Omental fat pad (tissue), 4 donors: Measurements from ENCODE around the gene CDS2. TPM values are rescaled to one million over a fixed set of nuclear protein-coding genes. Genes with fewer than 3 reads are reported as not detected.
"Not testable (repeated sequence)": the region's sequence is repeated elsewhere in the genome, so short reads cannot be mapped to it uniquely, and the experiment has no call there.

ENCODE experiments used
- ATAC-seq: fragments of 150-250 bp; one replicate; pipeline ENCODE4 v1.9.1; 2016; ENCODE audit warnings: mild to moderate bottlenecking, moderate library complexity; ENCODE audit not compliant: low FRiP score
- DNase-seq: peaks from one replicate; pipeline ENCODE4 v3.0.0-alpha.2; 2019; ENCODE audit warnings: low spot score
- total RNA-seq, 4 donors: library from RNA; depleted of rRNA; stranded (reverse); fragments of >200 nt; gene quantifications; one replicate each; pipeline ENCODE4 v1.1.0, GENCODE V29; 2016
- TF ChIP-seq, protein P1 (sequence below), 3 donors: fragments of 450-650 bp; IDR thresholded peaks; one replicate each; pipeline ENCODE4 v1.5.1; 2016 to 2017; ENCODE audit warnings: antibody characterized with exemption in 3 of 3, mild to moderate bottlenecking in 3 of 3, moderate library complexity in 2 of 3

Gene CDS2
- total RNA-seq, 4 donors from 2014 or later: 27.5 to 49.5 (median 35.5) TPM

DNA sequence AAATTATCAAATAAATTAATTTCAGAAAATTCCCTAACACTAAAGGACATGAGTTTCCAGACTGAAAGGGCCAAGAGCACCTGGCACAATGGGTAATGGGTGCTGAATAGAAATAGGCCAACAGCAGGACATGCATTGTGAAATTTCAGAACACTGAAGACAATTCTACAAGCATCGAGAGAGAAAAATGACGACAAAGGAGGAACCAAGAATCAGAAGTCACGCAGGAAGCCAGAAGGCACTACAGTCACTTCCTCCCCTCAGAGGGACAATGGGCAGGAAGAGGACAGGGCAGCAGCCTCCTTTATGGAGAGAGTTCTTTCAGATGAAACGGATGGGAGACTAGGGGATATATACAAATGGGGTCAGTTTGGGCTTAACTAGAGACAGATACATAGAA lies 36.6 kb upstream of the CDS2 start:
- TF ChIP-seq, protein P1, sequence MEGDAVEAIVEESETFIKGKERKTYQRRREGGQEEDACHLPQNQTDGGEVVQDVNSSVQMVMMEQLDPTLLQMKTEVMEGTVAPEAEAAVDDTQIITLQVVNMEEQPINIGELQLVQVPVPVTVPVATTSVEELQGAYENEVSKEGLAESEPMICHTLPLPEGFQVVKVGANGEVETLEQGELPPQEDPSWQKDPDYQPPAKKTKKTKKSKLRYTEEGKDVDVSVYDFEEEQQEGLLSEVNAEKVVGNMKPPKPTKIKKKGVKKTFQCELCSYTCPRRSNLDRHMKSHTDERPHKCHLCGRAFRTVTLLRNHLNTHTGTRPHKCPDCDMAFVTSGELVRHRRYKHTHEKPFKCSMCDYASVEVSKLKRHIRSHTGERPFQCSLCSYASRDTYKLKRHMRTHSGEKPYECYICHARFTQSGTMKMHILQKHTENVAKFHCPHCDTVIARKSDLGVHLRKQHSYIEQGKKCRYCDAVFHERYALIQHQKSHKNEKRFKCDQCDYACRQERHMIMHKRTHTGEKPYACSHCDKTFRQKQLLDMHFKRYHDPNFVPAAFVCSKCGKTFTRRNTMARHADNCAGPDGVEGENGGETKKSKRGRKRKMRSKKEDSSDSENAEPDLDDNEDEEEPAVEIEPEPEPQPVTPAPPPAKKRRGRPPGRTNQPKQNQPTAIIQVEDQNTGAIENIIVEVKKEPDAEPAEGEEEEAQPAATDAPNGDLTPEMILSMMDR (IDR thresholded peaks at IDR 0.05): no peak
- ATAC-seq (no peak), DNase-seq (no peak)

DNA sequence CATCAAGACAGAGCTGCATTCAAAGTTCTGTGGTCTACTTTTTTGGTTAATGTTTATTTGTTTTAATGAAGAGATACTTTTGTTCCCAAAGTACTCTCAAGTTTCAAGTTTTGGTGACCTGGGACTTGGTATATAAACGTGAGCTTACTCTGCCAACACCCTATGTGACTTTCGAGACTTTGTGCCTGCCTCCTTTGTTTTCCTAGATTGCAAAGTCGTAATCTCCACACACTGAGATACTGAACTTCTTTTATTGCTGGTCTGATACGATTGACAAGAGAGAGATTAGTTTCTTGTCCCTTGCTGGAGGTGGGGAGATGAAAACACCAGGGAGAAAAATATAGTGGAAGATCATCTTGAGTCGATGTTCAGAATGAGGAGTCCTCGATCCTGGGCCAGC lies 34.9 kb upstream of the CDS2 start:
- no peak for DNase-seq
- TF ChIP-seq, protein P1 (IDR thresholded peaks at IDR 0.05): no peak
- ATAC-seq: no peak

DNA sequence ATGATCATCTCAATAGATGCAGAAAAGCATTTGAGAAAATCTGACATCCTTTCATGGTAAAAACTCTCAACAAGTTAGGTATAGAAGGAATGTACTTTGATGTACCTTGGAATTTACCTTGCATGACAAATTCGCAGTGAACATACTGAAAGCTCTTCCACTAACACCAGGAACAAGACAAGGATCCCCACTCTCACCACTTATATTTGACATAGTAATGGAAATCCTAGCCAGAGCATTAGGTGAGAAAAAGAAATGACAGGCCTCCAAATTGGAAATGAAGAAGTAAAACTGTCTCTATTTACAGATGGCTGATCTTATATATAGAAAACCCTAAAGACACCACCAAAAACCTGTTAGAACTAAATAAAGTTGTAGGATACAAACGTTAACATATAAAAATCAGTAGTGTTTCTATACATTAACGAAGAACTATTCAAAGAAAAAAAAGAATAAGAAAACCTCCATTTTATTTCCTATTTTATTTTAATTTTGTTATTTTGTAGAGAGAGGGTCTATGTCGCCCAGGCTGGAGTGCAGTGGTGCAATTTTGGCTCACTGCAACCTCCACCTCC lies 34.0 kb upstream of the CDS2 start:
- DNase-seq: no peak
- TF ChIP-seq, protein P1 (IDR thresholded peaks at IDR 0.05): no peak
- ATAC-seq: no peak

DNA sequence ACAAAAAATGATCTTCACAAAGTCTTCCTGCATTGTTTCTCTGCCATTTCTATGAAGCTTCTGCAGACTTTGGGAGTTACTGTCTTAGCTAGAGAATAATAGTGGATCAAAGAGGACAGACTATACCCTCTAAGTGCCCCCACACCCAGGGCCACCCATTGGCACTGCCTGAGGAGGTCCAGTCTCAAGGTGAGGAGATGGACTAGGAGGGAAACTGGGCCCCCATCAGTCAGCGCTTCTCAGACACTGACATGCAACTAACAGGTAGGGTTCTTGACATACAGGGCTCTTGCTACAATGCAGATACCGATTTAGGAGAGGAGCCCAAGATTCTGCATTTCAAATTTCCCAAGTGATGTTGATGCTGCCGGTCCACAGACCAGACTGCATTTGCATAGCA lies 31.4 kb upstream of the CDS2 start:
- DNase-seq (no peak), ATAC-seq (no peak)
- TF ChIP-seq, protein P1 (IDR thresholded peaks at IDR 0.05): no peak

DNA sequence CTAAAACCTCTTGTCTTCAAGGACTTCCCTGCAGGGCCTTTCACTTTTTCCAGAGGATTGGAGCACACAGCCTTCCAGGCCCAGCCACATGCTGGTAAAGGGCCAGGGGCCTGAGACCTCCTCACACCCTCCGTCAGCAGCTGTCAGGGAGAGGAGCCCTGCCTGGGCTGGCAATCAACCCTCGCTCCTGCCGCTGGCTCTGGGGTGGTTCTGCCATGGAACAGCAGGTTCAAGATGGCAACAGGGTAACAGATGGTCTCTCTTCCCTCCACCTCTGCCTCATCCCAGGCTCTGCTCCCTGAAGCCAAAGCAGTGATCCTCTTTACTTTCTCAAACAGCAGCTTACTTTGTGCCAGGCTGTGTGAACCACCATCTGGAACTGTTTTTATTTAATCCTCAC lies 30.9 kb upstream of the CDS2 start:
- DNase-seq: no peak
- TF ChIP-seq, protein P1 (IDR thresholded peaks at IDR 0.05): no peak
- ATAC-seq: no peak

- no peak for ATAC-seq
- no peak for DNase-seq
Observed at GRCh38 chr20:5096463-5096862, 30.3 kb upstream of the CDS2 start.

GRCh38 chr20:5099009-5099408 lies 27.8 kb upstream of the CDS2 start:
- not testable (repeated sequence) for DNase-seq, ATAC-seq

More at GRCh38 chr20:5096463-5096862, 30.3 kb upstream of the CDS2 start:
- TF ChIP-seq, protein P1 (IDR thresholded peaks at IDR 0.05): no peak

- ATAC-seq, DNase-seq: not testable (repeated sequence)
Observed at GRCh38 chr20:5099909-5100308, 26.9 kb upstream of the CDS2 start.
